Endothelial cell of umbilical vein (primary cell): ENCODE measurements around the gene NKX6-2. TPM values are rescaled to one million over a fixed set of nuclear protein-coding genes. Genes with fewer than 3 reads are reported as not detected.

Source experiments
- BruUV-seq: library from RNA; stranded (reverse); fragments of 400-500 nt; replicated peaks from 2 replicates; lab custom pipeline; 2021; lab: Mats Ljungman, UMichigan
- CTCF ChIA-PET: fragments of 300-600, 350-600 bp; sonication (Branson Sonifier 250); formaldehyde crosslinking; loops from one replicate; lab custom pipeline; 2021; ENCODE audit warnings: antibody characterized with exemption, inconsistent platforms; lab: Charles Lee
- POLR2A ChIA-PET: fragments of 300-600, 350-600 bp; sonication (Branson Sonifier 250); formaldehyde crosslinking; loops from one replicate; lab custom pipeline; 2021; ENCODE audit warnings: antibody characterized with exemption, inconsistent platforms; lab: Charles Lee
- DNase-seq: peaks from one replicate; pipeline ENCODE4 v3.0.0-alpha.2; 2011; ENCODE audit warnings: low read depth, low spot score
- FAIRE-seq: peaks from 2 replicates; lab custom pipeline; 2011; peaks lifted over from hg19 to GRCh38; lab: Jason Lieb, UNC
- H2AFZ ChIP-seq: 2 replicates; pipeline ENCODE4 v1.6.0; 2012; ENCODE audit warnings: low read depth, low read length, control low read depth, inconsistent platforms
- H3K27ac ChIP-seq: 2 replicates; pipeline ENCODE4 v1.5.1; 2011; ENCODE audit warnings: low read depth, mild to moderate bottlenecking, control low read depth, low read length, moderate library complexity; ENCODE audit not compliant: insufficient read depth
- H3K27me3 ChIP-seq, 2 experiments: 2 replicates each; pipeline versions ENCODE4 v1.6.0 to v1.6.1; 2011; ENCODE audit warnings: low read length in 2 of 2, mixed read lengths in 1 of 2; ENCODE audit not compliant: control insufficient read depth in 2 of 2, insufficient read depth in 2 of 2
- H3K36me3 ChIP-seq, 2 experiments: 2 replicates in 1 of 2; 3 replicates in 1 of 2; pipeline ENCODE4 v1.5.1; 2011; ENCODE audit warnings: low read length in 2 of 2, mild to moderate bottlenecking in 1 of 2, moderate library complexity in 1 of 2; ENCODE audit not compliant: control insufficient read depth in 2 of 2, insufficient read depth in 2 of 2; ENCODE audit errors: extremely low read depth in 1 of 2
- H3K4me1 ChIP-seq: 3 replicates; pipeline ENCODE4 v1.5.1; 2011; ENCODE audit warnings: mild to moderate bottlenecking, low read length; ENCODE audit not compliant: control insufficient read depth, insufficient read depth; ENCODE audit errors: extremely low read depth
- H3K4me2 ChIP-seq: 2 replicates; pipeline ENCODE4 v1.6.1; 2011; ENCODE audit warnings: low read length, control low read depth, mixed read lengths; ENCODE audit not compliant: insufficient read depth
- H3K4me3 ChIP-seq, 3 experiments: fragments of 200-600 bp in 1 of 3; sonication (generic), shearing (Covaris generic) in 1 of 3; replicated peaks in 1 of 3; 2 replicates each; pipeline ENCODE4 v1.5.1; 2011 to 2016; ENCODE audit warnings: control low read depth in 3 of 3, low read length in 3 of 3, mild to moderate bottlenecking in 2 of 3, inconsistent platforms in 1 of 3, low read depth in 1 of 3, moderate library complexity in 1 of 3; ENCODE audit not compliant: insufficient read depth in 1 of 3
- H3K79me2 ChIP-seq: 2 replicates; pipeline ENCODE4 v1.6.0; 2012; ENCODE audit warnings: low read length, inconsistent platforms; ENCODE audit not compliant: control insufficient read depth, insufficient read depth
- H3K9ac ChIP-seq: replicated peaks from 2 replicates; pipeline ENCODE3; 2011; ENCODE audit warnings: low read length, control low read depth; ENCODE audit not compliant: insufficient read depth; ENCODE audit errors: extremely low read depth
- H3K9me1 ChIP-seq: replicated peaks from 3 replicates; pipeline ENCODE4 v1.6.0; 2011; ENCODE audit warnings: mild to moderate bottlenecking, low read length; ENCODE audit not compliant: control insufficient read depth, insufficient read depth; ENCODE audit errors: extremely low read depth
- H3K9me3 ChIP-seq: replicated peaks from 2 replicates; pipeline ENCODE4 v1.5.1; 2012; ENCODE audit warnings: low read length, inconsistent platforms; ENCODE audit not compliant: control insufficient read depth, insufficient read depth
- H4K20me1 ChIP-seq: replicated peaks from 2 replicates; pipeline ENCODE3; 2011; ENCODE audit warnings: mild to moderate bottlenecking, low read length; ENCODE audit not compliant: control insufficient read depth, insufficient read depth; ENCODE audit errors: extremely low read depth
- CTCF ChIP-seq, 2 donors: IDR thresholded peaks; 1 replicate in 1 of 2; 2 replicates in 1 of 2; pipeline ENCODE4 v1.5.1; 2011; ENCODE audit warnings: low read length in 2 of 2, mild to moderate bottlenecking in 2 of 2, moderate library complexity in 2 of 2, control low read depth in 1 of 2, inconsistent platforms in 1 of 2, low read depth in 1 of 2; ENCODE audit not compliant: insufficient read depth in 1 of 2; ENCODE audit errors: extremely low read depth in 1 of 2
- EZH2 ChIP-seq: IDR thresholded peaks from 2 replicates; pipeline ENCODE4 v1.6.1; 2012; ENCODE audit warnings: borderline replicate concordance, low read depth, mild to moderate bottlenecking, moderate library complexity, low read length, inconsistent platforms; ENCODE audit not compliant: severe bottlenecking
- FOS ChIP-seq: IDR thresholded peaks from 2 replicates; pipeline ENCODE4 v1.6.1; 2011; ENCODE audit warnings: mild to moderate bottlenecking, low read length, moderate library complexity, borderline replicate concordance; ENCODE audit not compliant: insufficient read depth
- GATA2 ChIP-seq: IDR thresholded peaks from 2 replicates; pipeline ENCODE4 v1.7.0; 2011; ENCODE audit warnings: low read depth, mild to moderate bottlenecking, moderate library complexity, mixed read lengths, low read length; ENCODE audit not compliant: insufficient read length, insufficient read depth
- JUN ChIP-seq: IDR thresholded peaks from 2 replicates; pipeline ENCODE4 v1.6.1; 2011; ENCODE audit warnings: borderline replicate concordance, low read depth; ENCODE audit not compliant: insufficient read length, insufficient read depth
- MAX ChIP-seq: IDR thresholded peaks from 2 replicates; pipeline ENCODE4 v1.6.1; 2011; ENCODE audit not compliant: insufficient read depth, insufficient read length
- MYC ChIP-seq: IDR thresholded peaks from one replicate; pipeline ENCODE4 v1.6.1; 2011; ENCODE audit warnings: mild to moderate bottlenecking, low read depth, low read length
- POLR2A ChIP-seq: IDR thresholded peaks from 2 replicates; pipeline ENCODE4 v1.6.1; 2012; ENCODE audit warnings: low read depth, mild to moderate bottlenecking, control low read depth, low read length
- POLR2AphosphoS5 ChIP-seq: IDR thresholded peaks from 2 replicates; pipeline ENCODE4 v1.6.1; 2012; ENCODE audit warnings: low read depth, mild to moderate bottlenecking, control low read depth, low read length, moderate library complexity; ENCODE audit not compliant: insufficient read depth
- dilution Hi-C: fragments of 300-500 bp; cut with MboI; formaldehyde crosslinking; loops from one replicate; pipeline ENCODE4 v1.15.0; 2019; ENCODE audit warnings: low sequenced_read_pairs; ENCODE audit not compliant: extremely low pct_ligation_motif_present
- intact Hi-C: fragments of 100-400 bp; cut with micrococcal nuclease; formaldehyde crosslinking; loops from one replicate; pipeline ENCODE4 v1.10.0; 2022
- polyA plus RNA-seq, 4 experiments: library from polyadenylated mRNA; depleted of rRNA in 3 of 4; stranded (reverse) in 3 of 4; unstranded in 1 of 4; fragments of >200 nt; gene quantifications; 2 replicates each; pipeline versions ENCODE4 v1.2.1 to v1.2.3, GENCODE V29; 2011 to 2012; ENCODE audit warnings: missing spikeins in 1 of 4
- total RNA-seq: library from RNA; stranded (reverse); gene quantifications from 2 replicates; pipeline ENCODE4 v1.2.3, GENCODE V29; 2021

Gene NKX6-2
- total and polyA plus RNA-seq, 2 donors (not counting 3 experiments of a cell fraction or from before 2014, with no cell fraction given) = not detected

- ChIA-PET POLR2A (no interaction called here), CTCF (no interaction called here)
- dilution Hi-C loops (no loop called here), intact Hi-C loops (no loop called here)
- Histone ChIP-seq H2AFZ (no peak overlapping the region), H3K27ac (no peak overlapping the region), H3K4me2 (no peak overlapping the region), H4K20me1 (no peaks in the 10 kb centered on the region), H3K9me3 (no peaks in the 10 kb centered on the region), H3K4me1 (no peaks in the 10 kb centered on the region), H3K4me3 (no peak overlapping the region), H3K9me1 (no peaks in the 10 kb centered on the region), H3K27me3 (no peaks in the 10 kb centered on the region), H3K79me2 (no peaks in the 10 kb centered on the region), H3K36me3 (no peaks in the 10 kb centered on the region), H3K9ac (no peak overlapping the region)
- TF ChIP-seq GATA2 (no peak), POLR2AphosphoS5 (no peak), FOS (no peak), JUN (no peak), CTCF (IDR thresholded peaks at IDR 0.05; ENCODE audit: extremely low read depth in 1 of 2, insufficient read depth in 1 of 2, low read depth in 1 of 2, low read length in 2 of 2) (no peak), MAX (no peak), POLR2A (no peak), MYC (no peak), EZH2 (no peak)
- no peak for FAIRE-seq
- no peak for DNase-seq
- no TSS peak for BruUV-seq
These were observed 38.9 kb downstream of the NKX6-2 start for GRCh38 chr10:132746801-132747625.
